Kidney epithelial cell (primary cell): ENCODE data around the gene LRRC27. TPM values are rescaled to one million over a fixed set of nuclear protein-coding genes. Genes with fewer than 3 reads are reported as not detected.

Source experiments
- DNase-seq: peaks from one replicate; pipeline ENCODE4 v3.0.0-alpha.2; 2010; ENCODE audit warnings: low read depth
- H3K27me3 ChIP-seq: 2 replicates; pipeline ENCODE4 v1.6.0; 2011; ENCODE audit warnings: low read length; ENCODE audit not compliant: control insufficient read depth, insufficient read depth
- H3K36me3 ChIP-seq: 2 replicates; pipeline ENCODE4 v1.5.1; 2011; ENCODE audit warnings: low read length; ENCODE audit not compliant: control insufficient read depth, insufficient read depth
- H3K4me3 ChIP-seq: 2 replicates; pipeline ENCODE4 v1.5.1; 2011; ENCODE audit warnings: low read depth, mild to moderate bottlenecking, control low read depth, low read length
- CTCF ChIP-seq: IDR thresholded peaks from 2 replicates; pipeline ENCODE4 v1.5.1; 2011; ENCODE audit warnings: mild to moderate bottlenecking, moderate library complexity, low read length, control low read depth, inconsistent platforms; ENCODE audit not compliant: insufficient read depth, poor library complexity, severe bottlenecking
- total RNA-seq: library from RNA; depleted of rRNA; stranded (reverse); fragments of >200 nt; gene quantifications from 2 replicates; pipeline ENCODE4 v1.2.3, GENCODE V29; 2015

The LRRC27 gene
- total RNA-seq, 1 donor from 2014 or later = 13.3 TPM

- no peak for TF ChIP-seq CTCF
- Histone ChIP-seq H3K4me3 (no peak overlapping the region), H3K36me3 (no peaks in the 10 kb centered on the region), H3K27me3 (peaks cover 8% of the 10 kb centered on the region)
- no peak for DNase-seq
Observed at GRCh38 chr10:132309879-132310591, 22.0 kb upstream of the LRRC27 start.

- Histone ChIP-seq H3K27me3 (peaks cover 5% of the 10 kb centered on the region), H3K4me3 (no peak overlapping the region), H3K36me3 (no peaks in the 10 kb centered on the region)
- no peak for TF ChIP-seq CTCF
- DNase-seq = no peak
Observed at GRCh38 chr10:132310701-132311337, 21.2 kb upstream of the LRRC27 start.

GRCh38 chr10:132311338-132311939 is 20.6 kb upstream of the LRRC27 start:
- Histone ChIP-seq H3K36me3 (no peaks in the 10 kb centered on the region), H3K27me3 (peaks cover 5% of the 10 kb centered on the region), H3K4me3 (no peak overlapping the region)
- TF ChIP-seq CTCF = no peak
- no peak for DNase-seq

- H3K36me3 ChIP-seq = no peaks in the 10 kb centered on the region
- TF ChIP-seq CTCF = no peak
- H3K4me3 ChIP-seq = no peak overlapping the region
- no peak for DNase-seq
- peaks cover 2% of the 10 kb centered on the region for H3K27me3 ChIP-seq
Observed at GRCh38 chr10:132313305-132313704, 18.7 kb upstream of the LRRC27 start.

GRCh38 chr10:132313865-132314264 is 18.1 kb upstream of the LRRC27 start:
- H3K4me3 ChIP-seq = no peak overlapping the region
- H3K36me3 ChIP-seq = no peaks in the 10 kb centered on the region
- DNase-seq = no peak
- TF ChIP-seq CTCF = no peak
- peaks cover 2% of the 10 kb centered on the region for H3K27me3 ChIP-seq
